H1 (cell line): ENCODE data around the gene GREB1L. TPM values are rescaled to one million over a fixed set of nuclear protein-coding genes. Genes with fewer than 3 reads are reported as not detected.

ENCODE experiments used
- BACH1 ChIP-seq: IDR thresholded peaks from 2 replicates; pipeline ENCODE4 v1.6.1; 2012; ENCODE audit warnings: low read length, improper control_type of control experiment
- BCL11A ChIP-seq, 2 experiments: IDR thresholded peaks; one replicate each; pipeline ENCODE4 v1.6.1; 2011; ENCODE audit warnings: low read depth in 2 of 2, low read length in 2 of 2, mild to moderate bottlenecking in 2 of 2
- NANOG ChIP-seq: IDR thresholded peaks from 2 replicates; pipeline ENCODE4 v1.6.1; 2011; ENCODE audit warnings: low read length, low read depth, mild to moderate bottlenecking, inconsistent platforms; ENCODE audit not compliant: insufficient read depth, poor library complexity, severe bottlenecking
- POU5F1 ChIP-seq: IDR thresholded peaks from 2 replicates; pipeline ENCODE4 v1.6.1; 2011; ENCODE audit warnings: low read depth, mild to moderate bottlenecking, low read length, moderate library complexity
- RAD21 ChIP-seq, 2 experiments: IDR thresholded peaks in 1 of 2; conservative IDR thresholded peaks in 1 of 2; 2 replicates each; pipeline ENCODE4 v1.6.1; 2011; ENCODE audit warnings: low read depth in 2 of 2, low read length in 2 of 2, improper control_type of control experiment in 1 of 2, inconsistent platforms in 1 of 2, mild to moderate bottlenecking in 1 of 2, moderate library complexity in 1 of 2
- SRF ChIP-seq: IDR thresholded peaks from 2 replicates; pipeline ENCODE4 v1.6.1; 2011; ENCODE audit warnings: mild to moderate bottlenecking, low read depth, low read length, moderate library complexity
- polyA plus RNA-seq, 7 experiments: library from polyadenylated mRNA; depleted of rRNA in 3 of 7; stranded (reverse) in 5 of 7; unstranded in 2 of 7; fragments of >200 nt in 5 of 7; fragments of 200-250 nt in 2 of 7; gene quantifications; 1 replicate in 5 of 7; 2 replicates in 1 of 7; 4 replicates in 1 of 7; pipeline versions ENCODE4 v1.2.1 to v1.2.3, GENCODE V29; 2011 to 2013; ENCODE audit warnings: missing spikeins in 2 of 7, mixed read lengths in 2 of 7
- total RNA-seq: library from RNA; stranded (reverse); fragmentation: NEBNext Ultra II Directional; extraction: Animal tissue kit (Norgen Biotek cat#: 25700); gene quantifications from 2 replicates; pipeline ENCODE4 v1.2.1, GENCODE V29; 2021
- TF ChIP-seq, protein P1 (sequence below): IDR thresholded peaks from 2 replicates; pipeline ENCODE4 v1.6.1; 2012; ENCODE audit warnings: inconsistent platforms

Gene GREB1L
- total and polyA plus RNA-seq, 2 of the 8 experiments (the other 6 are each of a cell fraction or from before 2014, with no cell fraction given) = 0.34 to 1.6 TPM

- TF ChIP-seq RAD21 (IDR thresholded peaks at IDR 0.05 in 1 of 2, conservative IDR thresholded peaks at IDR 0.05 in 1 of 2; ENCODE audit: low read depth in 2 of 2, low read length in 2 of 2) = no peak
- no peak for TF ChIP-seq BACH1
- TF ChIP-seq, protein P1, sequence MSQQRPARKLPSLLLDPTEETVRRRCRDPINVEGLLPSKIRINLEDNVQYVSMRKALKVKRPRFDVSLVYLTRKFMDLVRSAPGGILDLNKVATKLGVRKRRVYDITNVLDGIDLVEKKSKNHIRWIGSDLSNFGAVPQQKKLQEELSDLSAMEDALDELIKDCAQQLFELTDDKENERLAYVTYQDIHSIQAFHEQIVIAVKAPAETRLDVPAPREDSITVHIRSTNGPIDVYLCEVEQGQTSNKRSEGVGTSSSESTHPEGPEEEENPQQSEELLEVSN = no peak
- TF ChIP-seq NANOG = no peak
- no peak for TF ChIP-seq POU5F1
- TF ChIP-seq SRF = no peak
- no peak for TF ChIP-seq BCL11A (IDR thresholded peaks at IDR 0.05; ENCODE audit: low read depth in 2 of 2, low read length in 2 of 2)
These were observed 147.9 kb downstream of the GREB1L start (continued) for GRCh38 chr18:21389903-21390302.
